ENCODE measurements around the gene FBXO44. TPM values are rescaled to one million over a fixed set of nuclear protein-coding genes. Genes with fewer than 3 reads are reported as not detected.
"Not testable (repeated sequence)": the region's sequence is repeated elsewhere in the genome, so short reads cannot be mapped to it uniquely, and the experiment has no call there.

Gene FBXO44
- total RNA-seq, 3 donors from 2014 or later, result 6.5 to 19.1 (median 6.6) TPM

DNA sequence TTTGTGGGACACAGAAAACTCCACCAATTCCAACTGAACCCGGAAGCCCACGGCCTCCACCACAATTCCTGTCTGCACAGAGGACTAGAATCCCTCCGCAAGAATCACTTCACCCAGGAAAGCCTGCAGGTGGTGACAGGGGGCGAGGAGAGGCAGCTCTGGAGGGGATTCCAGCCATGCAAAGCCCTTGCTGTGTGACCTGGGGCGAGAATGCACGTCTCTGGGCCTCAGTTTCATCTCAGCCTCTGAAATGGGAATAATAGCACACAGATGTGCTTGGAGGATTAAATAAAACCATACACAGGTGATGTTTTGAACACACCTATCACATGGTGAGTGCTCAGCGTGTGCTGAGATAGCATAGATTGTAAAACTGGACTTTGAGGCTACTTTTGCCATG, 14.6 kb upstream of the FBXO44 start:
- Histone ChIP-seq H3K4me1 (ENCODE audit: low read depth) (no peaks in the 10 kb centered on the region), H3K4me3 (no peak overlapping the region), H3K36me3 (ENCODE audit: low read depth) (no peaks in the 10 kb centered on the region), H3K9me3 (no peaks in the 10 kb centered on the region)
- ATAC-seq (no peak), DNase-seq (no peak)
- TF ChIP-seq, protein P1, sequence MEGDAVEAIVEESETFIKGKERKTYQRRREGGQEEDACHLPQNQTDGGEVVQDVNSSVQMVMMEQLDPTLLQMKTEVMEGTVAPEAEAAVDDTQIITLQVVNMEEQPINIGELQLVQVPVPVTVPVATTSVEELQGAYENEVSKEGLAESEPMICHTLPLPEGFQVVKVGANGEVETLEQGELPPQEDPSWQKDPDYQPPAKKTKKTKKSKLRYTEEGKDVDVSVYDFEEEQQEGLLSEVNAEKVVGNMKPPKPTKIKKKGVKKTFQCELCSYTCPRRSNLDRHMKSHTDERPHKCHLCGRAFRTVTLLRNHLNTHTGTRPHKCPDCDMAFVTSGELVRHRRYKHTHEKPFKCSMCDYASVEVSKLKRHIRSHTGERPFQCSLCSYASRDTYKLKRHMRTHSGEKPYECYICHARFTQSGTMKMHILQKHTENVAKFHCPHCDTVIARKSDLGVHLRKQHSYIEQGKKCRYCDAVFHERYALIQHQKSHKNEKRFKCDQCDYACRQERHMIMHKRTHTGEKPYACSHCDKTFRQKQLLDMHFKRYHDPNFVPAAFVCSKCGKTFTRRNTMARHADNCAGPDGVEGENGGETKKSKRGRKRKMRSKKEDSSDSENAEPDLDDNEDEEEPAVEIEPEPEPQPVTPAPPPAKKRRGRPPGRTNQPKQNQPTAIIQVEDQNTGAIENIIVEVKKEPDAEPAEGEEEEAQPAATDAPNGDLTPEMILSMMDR (IDR thresholded peaks at IDR 0.05), result no peak
- intact Hi-C loops (cut with DNase I, micrococcal nuclease), result loop anchor here (10.0 kb wide), 3 partner anchors 75 to 605 kb away; no protein-coding TSS in a partner anchor

DNA sequence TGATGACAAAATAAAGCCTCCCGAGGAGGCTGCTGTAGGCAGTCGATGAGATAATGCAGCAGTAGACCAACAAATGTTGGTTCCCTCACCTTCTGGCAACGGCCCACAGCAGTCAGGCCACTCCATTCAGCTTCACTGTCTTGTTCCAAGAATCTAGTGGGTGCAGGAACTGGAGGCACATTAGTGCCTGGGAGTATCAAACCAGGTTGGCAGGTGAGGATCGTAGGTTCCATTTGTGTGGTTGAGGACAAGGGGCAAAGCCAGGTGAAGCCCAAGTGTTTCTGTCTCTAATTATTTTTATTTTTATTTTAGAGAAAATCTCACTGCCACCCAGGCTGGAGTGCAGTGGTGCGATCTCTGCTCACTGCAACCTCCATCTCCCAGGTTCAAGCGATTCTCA, 13.7 kb upstream of the FBXO44 start:
- ATAC-seq, result no peak
- TF ChIP-seq, protein P1 (IDR thresholded peaks at IDR 0.05), result no peak

DNA sequence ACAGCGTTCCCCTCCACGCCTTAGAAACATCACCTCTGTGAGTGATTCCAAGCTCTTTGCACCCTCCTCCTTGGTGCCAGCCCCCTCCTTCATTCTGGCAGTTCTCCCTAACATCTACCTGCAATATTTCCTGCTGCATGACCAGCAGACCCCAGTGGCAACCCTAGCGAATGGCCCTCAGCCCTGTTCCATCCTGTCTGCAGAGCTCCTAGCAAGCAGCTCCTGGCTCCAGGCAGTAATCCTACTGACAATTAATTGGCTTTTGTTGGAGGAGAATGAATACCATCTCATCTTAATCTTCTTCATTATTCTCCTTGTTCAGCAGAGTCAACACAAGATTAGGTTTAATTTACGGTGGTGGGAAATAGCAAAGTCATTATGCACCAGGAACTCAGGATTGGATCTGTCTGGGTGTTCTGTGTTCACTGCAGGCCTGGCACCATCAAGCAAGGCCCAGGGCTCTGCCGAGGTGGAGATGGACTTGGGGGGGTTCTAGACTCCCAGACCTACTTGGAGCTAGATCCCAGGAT, 12.8 kb upstream of the FBXO44 start:
- TF ChIP-seq, protein P1 (IDR thresholded peaks at IDR 0.05), result no peak
- ATAC-seq, result no peak
- intact Hi-C loops (cut with DNase I, micrococcal nuclease), result loop anchor here (10.0 kb wide), 3 partner anchors 73 to 607 kb away; no protein-coding TSS in a partner anchor

More for the DNA sequence above, 13.7 kb upstream of the FBXO44 start:
- no peaks in the 10 kb centered on the region for H3K9me3 ChIP-seq
- intact Hi-C loops (cut with DNase I, micrococcal nuclease), result loop anchor here (10.0 kb wide), 3 partner anchors 74 to 606 kb away; no protein-coding TSS in a partner anchor
- no peaks in the 10 kb centered on the region for H3K4me1 ChIP-seq (ENCODE audit: low read depth)
- no peak overlapping the region for H3K4me3 ChIP-seq
- DNase-seq, result no peak
- H3K36me3 ChIP-seq (ENCODE audit: low read depth), result no peaks in the 10 kb centered on the region

GRCh38 chr1:11642418-11643017, 12.2 kb upstream of the FBXO44 start:
- DNase-seq, result peak in 2 of 3 donors; percentile 55 to 85
- H3K9me3 ChIP-seq; H3K36me3 ChIP-seq (ENCODE audit: low read depth); H3K4me3 ChIP-seq; H3K4me1 ChIP-seq (ENCODE audit: low read depth): not testable (repeated sequence)
- intact Hi-C loops (cut with DNase I, micrococcal nuclease), result loop anchor here (10.0 kb wide), 3 partner anchors 72 to 608 kb away; no protein-coding TSS in a partner anchor
- ATAC-seq, result peak; percentile 89
- TF ChIP-seq, protein P1 (IDR thresholded peaks at IDR 0.05), result peak; percentile 90

More for the DNA sequence above, 12.8 kb upstream of the FBXO44 start:
- H3K4me3 ChIP-seq, result no peak overlapping the region
- DNase-seq, result no peak
- H3K36me3 ChIP-seq (ENCODE audit: low read depth), result no peaks in the 10 kb centered on the region
- H3K9me3 ChIP-seq, result no peaks in the 10 kb centered on the region
- H3K4me1 ChIP-seq (ENCODE audit: low read depth), result no peaks in the 10 kb centered on the region

GRCh38 chr1:11643782-11644181, 10.9 kb upstream of the FBXO44 start:
- DNase-seq (no peak), ATAC-seq (no peak)
- no peaks in the 10 kb centered on the region for H3K9me3 ChIP-seq
- intact Hi-C loops (cut with DNase I, micrococcal nuclease), result loop anchor here (10.0 kb wide), 3 partner anchors 71 to 609 kb away; no protein-coding TSS in a partner anchor
- no peak overlapping the region for H3K4me3 ChIP-seq
- H3K36me3 ChIP-seq (ENCODE audit: low read depth), result no peaks in the 10 kb centered on the region
- TF ChIP-seq, protein P1 (IDR thresholded peaks at IDR 0.05), result no peak
- H3K4me1 ChIP-seq (ENCODE audit: low read depth), result peaks cover 5% of the 10 kb centered on the region

Measured in mucosa of descending colon (tissue), 3 donors.